Lung microvascular endothelial cell (primary cell): ENCODE results near the gene MICAL1. TPM values are rescaled to one million over a fixed set of nuclear protein-coding genes. Genes with fewer than 3 reads are reported as not detected.
A peak's percentile ranks its signal among the peaks of the same experiment; 100 is the strongest.

ENCODE experiments used
- DNase-seq, 2 donors: peaks; one replicate each; pipeline versions ENCODE4 v3.0.0 to v3.0.0-alpha.2; 2010; ENCODE audit warnings: low read depth in 2 of 2
- total RNA-seq: library from RNA; depleted of rRNA; stranded (reverse); fragments of >200 nt; gene quantifications from 2 replicates; pipeline ENCODE4 v1.2.1, GENCODE V29; 2014

MICAL1 gene, protein sequence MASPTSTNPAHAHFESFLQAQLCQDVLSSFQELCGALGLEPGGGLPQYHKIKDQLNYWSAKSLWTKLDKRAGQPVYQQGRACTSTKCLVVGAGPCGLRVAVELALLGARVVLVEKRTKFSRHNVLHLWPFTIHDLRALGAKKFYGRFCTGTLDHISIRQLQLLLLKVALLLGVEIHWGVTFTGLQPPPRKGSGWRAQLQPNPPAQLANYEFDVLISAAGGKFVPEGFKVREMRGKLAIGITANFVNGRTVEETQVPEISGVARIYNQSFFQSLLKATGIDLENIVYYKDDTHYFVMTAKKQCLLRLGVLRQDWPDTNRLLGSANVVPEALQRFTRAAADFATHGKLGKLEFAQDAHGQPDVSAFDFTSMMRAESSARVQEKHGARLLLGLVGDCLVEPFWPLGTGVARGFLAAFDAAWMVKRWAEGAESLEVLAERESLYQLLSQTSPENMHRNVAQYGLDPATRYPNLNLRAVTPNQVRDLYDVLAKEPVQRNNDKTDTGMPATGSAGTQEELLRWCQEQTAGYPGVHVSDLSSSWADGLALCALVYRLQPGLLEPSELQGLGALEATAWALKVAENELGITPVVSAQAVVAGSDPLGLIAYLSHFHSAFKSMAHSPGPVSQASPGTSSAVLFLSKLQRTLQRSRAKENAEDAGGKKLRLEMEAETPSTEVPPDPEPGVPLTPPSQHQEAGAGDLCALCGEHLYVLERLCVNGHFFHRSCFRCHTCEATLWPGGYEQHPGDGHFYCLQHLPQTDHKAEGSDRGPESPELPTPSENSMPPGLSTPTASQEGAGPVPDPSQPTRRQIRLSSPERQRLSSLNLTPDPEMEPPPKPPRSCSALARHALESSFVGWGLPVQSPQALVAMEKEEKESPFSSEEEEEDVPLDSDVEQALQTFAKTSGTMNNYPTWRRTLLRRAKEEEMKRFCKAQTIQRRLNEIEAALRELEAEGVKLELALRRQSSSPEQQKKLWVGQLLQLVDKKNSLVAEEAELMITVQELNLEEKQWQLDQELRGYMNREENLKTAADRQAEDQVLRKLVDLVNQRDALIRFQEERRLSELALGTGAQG
- 12.5 and 15.9 TPM in 2 replicates for total RNA-seq

DNA sequence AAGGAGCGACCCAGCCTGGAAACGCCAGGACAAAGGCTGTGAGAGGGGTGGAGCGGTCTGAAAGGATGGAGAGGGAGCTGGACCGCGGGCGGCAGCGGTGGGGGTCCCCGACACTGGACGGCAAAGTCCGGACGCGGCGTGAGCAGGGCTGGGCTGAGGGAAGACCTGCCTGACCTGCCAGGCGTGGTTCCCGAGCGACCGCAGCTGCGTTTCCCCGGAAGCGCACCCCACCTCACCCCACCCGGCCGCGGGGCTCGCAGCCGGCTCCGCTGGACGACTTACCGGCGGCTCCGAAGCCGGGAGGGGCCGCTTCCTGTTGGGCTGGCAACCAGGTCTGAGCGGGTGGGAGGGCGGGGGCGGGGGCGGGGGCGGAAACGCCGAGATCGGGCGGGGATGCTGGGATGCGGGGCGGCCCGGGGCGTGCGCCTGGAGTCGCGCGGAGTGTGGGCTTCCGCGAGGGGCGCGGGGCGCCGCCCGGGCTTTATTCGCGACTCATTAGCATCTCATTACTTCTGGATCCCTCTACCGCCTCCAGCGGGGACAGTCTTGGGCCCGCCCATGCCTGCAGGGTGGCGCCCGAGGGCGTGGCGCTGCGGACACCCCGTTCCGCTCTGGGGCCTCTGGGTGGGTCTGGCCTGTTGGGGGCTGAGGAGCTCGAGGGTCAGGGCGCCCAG is at the start of gene MICAL1:
TSS of gene MICAL1 (minus strand) at position 336 of the 674 bp plus-strand sequence. CDS start 1,576 bp downstream, outside the sequence.
- DNase-seq = peak in 1 of 2 donors; percentile 41

- no peak for DNase-seq
These were observed 48.0 kb upstream of the MICAL1 start for GRCh38 chr6:109503327-109504224.

DNA sequence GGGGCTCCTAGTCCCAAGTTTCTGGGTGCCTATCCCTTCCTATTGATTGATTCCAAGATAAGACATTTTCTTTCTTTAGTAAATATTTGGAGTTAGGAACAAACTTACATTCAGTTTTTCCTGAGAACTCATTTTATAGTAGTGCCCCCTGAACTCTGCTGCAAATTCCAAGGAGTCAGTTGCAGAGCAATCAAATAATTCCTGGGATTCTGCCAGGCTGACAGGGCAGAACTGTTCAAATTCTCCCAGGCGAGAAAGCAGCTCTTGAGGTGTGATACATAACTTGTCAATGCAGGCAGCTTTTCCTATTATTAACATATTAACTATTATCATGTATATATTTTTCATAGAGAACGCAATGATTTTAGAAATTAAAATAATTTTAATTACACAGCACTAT is 43.4 kb upstream of the MICAL1 start:
- DNase-seq = no peak

- no peak for DNase-seq
These were observed 42.5 kb upstream of the MICAL1 start for GRCh38 chr6:109498052-109498451.

DNA sequence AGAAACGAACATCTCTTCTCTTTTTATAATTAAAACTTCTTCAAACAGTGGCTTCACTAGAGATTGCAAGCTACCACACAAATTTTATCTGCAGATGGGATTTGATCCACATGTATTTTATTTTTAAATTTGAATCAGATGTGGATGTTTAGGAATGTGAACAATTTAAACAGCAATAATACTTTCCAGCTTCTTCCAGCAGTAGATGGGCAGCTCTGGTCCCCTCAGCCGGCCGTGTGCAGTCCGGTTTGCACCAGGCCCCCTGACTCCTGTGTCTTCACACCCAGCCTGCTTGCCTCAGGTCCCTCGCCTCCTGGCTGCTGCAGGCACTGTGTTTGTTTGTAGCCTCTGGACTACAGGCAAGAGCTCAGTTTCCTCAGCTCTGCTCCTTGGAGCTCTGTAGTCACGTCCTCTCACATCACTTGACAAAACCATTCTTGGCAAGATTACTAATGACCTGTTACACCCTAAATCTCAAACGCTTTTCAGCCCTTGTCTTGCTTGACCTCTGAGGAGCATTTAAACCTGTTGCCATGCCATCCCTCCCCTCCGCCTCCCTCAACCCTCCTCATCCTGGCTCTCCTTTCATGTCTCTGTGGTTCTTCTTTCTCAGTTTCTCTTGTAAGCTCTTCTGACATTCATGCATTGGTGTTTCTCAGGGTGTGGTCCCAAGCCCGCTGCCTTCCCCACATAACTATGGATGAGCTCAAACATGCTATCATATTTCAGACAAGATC is 40.6 kb upstream of the MICAL1 start:
- DNase-seq = no peak

DNA sequence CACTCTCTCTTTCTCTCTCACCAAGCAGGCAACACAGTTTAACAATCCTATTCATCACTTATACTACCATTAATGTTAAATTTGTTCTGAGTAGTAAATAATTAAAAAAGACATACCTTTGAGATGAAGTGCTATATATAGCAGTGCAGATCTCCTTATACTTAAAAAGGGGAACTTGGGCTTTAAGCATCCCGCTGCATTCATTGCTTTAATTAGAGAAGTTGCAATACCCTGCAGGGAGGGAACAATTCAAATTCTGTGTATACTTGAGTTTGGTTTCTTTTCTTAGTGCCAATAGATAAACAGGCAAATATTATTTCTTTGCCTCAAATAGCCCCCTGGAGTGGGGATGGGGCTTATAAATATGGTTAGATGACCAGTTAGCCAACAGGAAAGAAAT is 38.3 kb upstream of the MICAL1 start:
- no peak for DNase-seq

DNA sequence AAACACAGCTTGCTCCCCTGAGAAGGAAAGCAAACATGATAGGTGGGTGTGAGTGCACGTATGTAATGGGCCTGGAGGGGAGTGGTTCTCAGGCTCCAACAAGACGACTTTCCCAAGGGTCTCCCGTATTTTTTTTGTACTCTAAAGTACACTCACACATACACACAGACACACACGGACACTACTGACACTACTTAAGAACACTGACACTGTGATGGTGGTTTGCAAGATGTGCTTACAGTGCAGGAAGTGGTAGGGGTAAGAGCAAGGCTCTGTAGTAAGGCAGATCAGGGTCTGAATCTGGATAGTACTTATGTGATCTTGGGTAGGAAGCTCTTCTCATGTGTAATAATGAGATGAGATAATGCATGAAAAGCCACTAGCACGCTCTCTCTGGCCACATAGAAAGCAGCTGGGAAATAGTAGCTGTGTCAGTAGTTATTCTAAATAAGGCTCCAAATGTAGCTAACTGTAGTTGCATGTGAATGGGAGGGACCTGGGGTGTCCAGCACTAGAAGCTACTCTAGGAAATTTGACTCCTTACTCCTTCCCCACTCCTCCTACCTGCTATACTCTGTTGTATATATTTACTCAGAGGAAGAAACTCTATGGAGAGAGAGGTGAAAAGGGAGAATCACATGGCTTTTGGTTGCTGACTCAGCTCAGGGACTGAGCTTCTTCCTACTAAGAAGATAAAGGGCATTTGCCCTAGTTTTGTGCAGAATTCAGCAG is 35.8 kb upstream of the MICAL1 start:
- DNase-seq = no peak

DNA sequence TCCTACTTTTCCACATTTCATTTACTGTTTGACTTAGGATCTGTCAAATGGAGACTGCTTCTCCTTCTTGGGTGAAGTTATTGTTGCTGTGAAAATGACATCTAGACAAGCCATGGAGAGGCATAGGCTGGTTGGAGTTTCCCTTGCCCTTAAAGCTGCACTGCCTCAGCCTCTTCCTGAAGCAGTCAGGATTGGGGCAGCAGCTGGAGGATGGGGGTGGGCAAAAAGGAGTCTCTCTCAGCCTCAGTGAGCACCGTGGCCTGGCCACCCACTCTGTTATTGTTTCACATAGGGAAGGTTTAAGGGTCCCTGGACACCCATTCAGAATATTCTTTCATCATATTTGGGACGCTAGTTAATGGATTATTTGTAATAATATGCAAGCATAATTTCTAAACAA is 35.1 kb upstream of the MICAL1 start:
- no peak for DNase-seq

DNA sequence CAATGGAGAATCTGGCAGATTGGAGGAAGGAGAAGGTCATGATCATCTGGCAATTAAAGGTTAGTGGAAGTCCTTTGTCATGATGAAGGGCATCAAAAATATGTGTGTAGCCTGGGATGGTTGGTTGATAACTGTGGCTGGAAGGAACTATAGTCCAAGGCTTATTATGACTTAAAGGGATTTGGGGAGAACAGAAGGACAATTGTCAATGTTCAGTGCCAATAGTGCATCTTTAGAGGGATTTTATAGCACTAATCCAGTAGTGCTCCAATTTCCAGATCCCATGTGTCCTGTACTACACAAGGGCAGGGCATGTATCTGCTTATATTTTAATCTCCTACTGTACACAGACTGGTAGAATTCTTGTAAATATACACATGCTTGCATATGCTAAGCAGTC is 32.4 kb upstream of the MICAL1 start:
- DNase-seq = no peak

DNA sequence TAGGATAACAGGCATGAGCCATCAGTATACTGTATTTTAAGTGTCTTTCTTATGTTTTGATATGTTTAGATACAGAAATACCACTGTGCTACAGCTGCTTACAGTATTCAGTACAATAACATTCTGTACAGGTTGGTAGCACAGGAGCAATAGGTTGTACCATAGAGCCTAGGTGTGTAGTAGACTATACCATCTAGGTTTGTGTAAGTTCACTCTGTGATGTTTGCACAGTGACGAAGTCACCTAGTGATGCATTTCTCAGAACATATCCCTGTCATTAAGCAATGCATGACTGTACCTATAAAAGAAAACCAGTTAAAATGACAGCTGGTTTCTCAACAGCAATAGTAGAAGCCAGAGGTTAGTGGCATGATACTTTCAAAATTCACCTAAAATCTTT is 30.5 kb upstream of the MICAL1 start:
- DNase-seq = no peak

DNA sequence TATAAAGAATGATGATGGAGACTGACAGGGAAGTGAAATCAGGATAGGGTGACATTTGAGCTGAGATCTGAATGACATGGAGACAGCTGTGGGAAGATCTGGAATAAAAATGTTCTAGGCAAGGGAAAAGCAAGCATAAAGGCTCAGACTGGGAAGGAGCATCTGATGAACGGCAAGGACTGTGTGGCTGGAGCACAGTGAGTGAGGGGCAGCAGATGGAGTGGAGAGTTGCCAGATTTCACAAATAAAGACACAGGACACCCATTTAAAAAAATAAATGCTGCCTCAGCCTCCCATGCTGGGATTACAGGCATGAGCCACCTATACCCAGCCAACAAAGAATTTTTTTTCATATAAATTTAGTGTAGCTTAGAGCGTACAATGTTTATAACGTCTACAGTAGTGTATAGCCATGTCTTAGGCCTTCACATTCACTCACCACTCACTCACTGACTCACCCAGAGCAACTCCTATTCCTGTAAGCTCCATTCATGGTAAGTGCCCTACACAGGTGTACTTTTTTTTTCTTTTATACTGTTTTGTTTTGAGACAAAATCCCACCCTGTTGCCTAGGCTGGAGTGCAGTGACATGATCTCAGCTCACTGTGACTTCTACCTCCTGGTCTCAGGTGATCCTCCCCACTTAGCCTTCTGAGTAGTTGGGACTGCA is 29.8 kb upstream of the MICAL1 start:
- no peak for DNase-seq

DNA sequence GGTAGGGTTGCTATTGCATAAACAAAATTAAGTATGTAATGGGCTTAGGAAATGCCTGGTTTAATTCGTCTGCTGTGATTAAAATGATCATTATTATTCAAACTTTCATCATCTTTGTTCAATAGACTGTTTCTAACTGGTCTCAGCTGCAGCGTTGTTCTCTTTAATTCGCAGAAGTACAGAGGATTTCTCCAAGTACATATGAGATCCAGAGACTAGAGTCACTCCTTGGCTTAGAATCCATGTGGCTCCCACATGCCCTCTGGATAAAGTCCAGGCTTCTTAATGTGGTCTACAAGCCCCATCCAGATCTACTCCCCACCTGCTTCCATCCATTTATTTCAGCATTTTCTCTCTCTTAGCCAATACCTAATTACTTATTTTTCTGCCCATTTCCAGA is 28.6 kb upstream of the MICAL1 start:
- no peak for DNase-seq

DNA sequence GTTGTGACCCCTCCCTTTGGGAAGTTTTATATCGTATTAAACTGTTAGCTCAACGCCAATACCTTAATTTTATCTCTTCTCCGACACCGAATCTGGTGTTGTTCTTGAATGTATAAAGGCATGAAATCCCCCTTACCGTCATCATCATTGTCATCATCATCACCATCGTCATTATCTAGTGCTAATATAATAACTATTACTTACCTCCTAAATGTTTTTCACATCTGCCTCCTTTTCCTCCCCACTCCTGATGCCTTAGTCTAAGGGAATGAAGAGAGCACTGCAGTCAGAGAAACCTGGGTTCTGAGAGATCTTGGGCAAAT is 28.1 kb upstream of the MICAL1 start:
- DNase-seq = no peak

DNA sequence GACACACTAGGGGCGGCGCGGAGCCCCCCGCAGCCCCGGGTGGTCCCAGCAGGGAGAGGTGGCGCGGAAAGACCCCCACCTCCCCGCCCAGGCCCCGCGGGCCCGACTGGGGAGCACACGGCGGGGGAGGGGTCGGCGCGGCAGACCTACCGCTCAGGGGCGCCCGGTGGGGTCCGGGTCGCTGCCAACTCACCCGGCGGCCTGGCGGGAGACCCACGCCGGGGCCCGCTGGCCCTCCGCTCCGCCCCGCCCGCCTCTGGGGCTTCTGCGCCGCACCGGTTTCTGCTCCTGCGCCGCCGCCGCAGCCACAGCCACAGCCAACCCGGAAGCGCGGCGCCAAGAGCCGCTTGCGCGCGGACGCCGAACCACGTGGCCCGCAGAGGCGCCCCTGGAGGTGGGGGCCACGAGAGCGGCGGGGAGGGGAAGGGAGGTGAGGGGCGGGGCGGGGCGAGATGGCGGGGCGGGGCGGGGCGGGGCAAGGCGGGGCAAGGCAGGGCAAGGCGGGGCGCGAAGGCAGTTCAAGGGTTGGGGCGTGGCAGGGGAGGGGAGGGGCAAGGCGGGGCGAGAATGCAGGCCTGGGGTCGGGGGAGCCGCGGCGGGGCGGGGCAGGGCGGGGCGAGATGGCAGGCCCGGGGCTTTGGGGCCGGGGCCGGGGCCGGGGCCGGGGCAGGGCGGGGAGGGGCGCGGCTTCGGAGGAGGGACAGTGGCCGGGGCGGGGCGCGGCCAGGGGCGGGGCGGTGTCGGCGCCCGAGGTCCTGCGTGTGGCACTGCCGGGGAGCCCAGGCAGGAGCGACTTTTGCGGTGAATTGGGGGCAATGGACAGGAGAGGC is 27.5 kb upstream of the MICAL1 start, which contains the start of gene ZBTB24:
TSS of gene ZBTB24 (minus strand) at position 315 of the 830 bp plus-strand sequence. CDS start 1,193 bp downstream, outside the sequence.
- peak; percentile 90 for DNase-seq

- no peak for DNase-seq
These were observed 25.5 kb upstream of the MICAL1 start for GRCh38 chr6:109480993-109481480.

DNA sequence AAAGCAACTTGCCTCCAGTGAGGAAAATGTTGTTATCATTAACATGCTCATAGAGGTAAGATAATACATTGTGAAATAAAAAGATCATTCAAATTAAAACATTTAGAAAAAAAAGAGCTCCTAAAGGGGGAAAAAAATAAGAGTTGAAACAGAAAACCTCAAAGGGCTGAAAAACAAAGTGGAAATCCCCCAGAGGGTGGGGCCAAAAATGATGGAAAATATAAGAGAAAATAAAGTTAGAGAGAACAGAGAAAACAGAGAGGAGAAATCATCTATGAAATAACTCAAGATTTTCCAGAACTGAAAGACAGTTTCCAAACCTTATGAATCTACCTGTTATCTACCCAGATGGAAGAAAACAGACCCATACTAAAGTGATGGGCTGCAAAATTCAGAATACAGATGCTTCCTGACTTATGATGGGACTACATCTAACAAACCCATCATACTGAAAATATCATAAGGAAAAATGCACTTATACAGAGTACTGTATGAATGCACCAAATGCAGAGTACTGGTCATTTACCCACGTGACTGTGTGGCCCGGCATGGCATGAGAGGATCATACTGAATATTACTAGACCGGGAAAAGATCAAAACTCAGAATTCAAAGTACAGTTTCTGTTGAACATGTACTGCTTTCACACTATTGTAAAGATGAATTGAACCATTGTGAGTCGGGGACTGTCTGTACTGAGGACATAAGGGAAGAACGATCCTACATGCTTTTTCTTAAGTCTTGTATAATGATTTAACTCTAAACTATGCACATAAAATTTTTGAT is 23.5 kb upstream of the MICAL1 start:
- DNase-seq = no peak
